Osteocyte (in vitro differentiated cells): ENCODE measurements around the gene KCNV2. TPM values are rescaled to one million over a fixed set of nuclear protein-coding genes. Genes with fewer than 3 reads are reported as not detected.

Experiments
- DNase-seq: peaks from one replicate; pipeline ENCODE4 v3.0.0; 2021; ENCODE audit warnings: mixed read lengths; ENCODE audit not compliant: unreplicated experiment; ENCODE audit errors: extremely low spot score
- H3K27ac Mint-ChIP-seq: one replicate; pipeline ENCODE4 v1.8.0; 2021; ENCODE audit warnings: mild to moderate bottlenecking, mixed read lengths; ENCODE audit not compliant: unreplicated experiment
- H3K27me3 Mint-ChIP-seq: one replicate; pipeline ENCODE4 v1.8.0; 2021; ENCODE audit warnings: mixed read lengths; ENCODE audit not compliant: unreplicated experiment
- H3K36me3 Mint-ChIP-seq: one replicate; pipeline ENCODE4 v1.8.0; 2021; ENCODE audit warnings: mixed read lengths; ENCODE audit not compliant: unreplicated experiment
- H3K4me1 Mint-ChIP-seq: one replicate; pipeline ENCODE4 v1.8.0; 2021; ENCODE audit warnings: mixed read lengths; ENCODE audit not compliant: unreplicated experiment
- H3K4me3 Mint-ChIP-seq: one replicate; pipeline ENCODE4 v1.8.0; 2021; ENCODE audit warnings: mild to moderate bottlenecking, moderate library complexity, mixed read lengths; ENCODE audit not compliant: unreplicated experiment
- H3K9me3 Mint-ChIP-seq: one replicate; pipeline ENCODE4 v1.8.0; 2021; ENCODE audit warnings: mixed read lengths; ENCODE audit not compliant: unreplicated experiment
- total RNA-seq: library from RNA; stranded (reverse); gene quantifications from 2 replicates; pipeline ENCODE4 v1.2.1, GENCODE V29; 2021
- TF ChIP-seq, protein P1 (sequence below): fragments of 200-600 bp; sonication (generic); IDR thresholded peaks from 2 replicates; pipeline ENCODE4 v1.5.0; 2021; ENCODE audit warnings: antibody characterized with exemption, mild to moderate bottlenecking, moderate library complexity

The KCNV2 gene
- total RNA-seq, 1 donor from 2014 or later = not detected

DNA sequence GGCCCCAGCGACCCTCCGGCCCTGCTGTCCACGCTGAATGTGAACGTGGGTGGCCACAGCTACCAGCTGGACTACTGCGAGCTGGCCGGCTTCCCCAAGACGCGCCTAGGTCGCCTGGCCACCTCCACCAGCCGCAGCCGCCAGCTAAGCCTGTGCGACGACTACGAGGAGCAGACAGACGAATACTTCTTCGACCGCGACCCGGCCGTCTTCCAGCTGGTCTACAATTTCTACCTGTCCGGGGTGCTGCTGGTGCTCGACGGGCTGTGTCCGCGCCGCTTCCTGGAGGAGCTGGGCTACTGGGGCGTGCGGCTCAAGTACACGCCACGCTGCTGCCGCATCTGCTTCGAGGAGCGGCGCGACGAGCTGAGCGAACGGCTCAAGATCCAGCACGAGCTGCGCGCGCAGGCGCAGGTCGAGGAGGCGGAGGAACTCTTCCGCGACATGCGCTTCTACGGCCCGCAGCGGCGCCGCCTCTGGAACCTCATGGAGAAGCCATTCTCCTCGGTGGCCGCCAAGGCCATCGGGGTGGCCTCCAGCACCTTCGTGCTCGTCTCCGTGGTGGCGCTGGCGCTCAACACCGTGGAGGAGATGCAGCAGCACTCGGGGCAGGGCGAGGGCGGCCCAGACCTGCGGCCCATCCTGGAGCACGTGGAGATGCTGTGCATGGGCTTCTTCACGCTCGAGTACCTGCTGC is 839 bp downstream of the KCNV2 start:
- H3K4me3 Mint-ChIP-seq = no peak overlapping the region
- H3K9me3 Mint-ChIP-seq = no peaks in the 10 kb centered on the region
- no peak for DNase-seq
- H3K36me3 Mint-ChIP-seq = peaks cover 10% of the 10 kb centered on the region
- TF ChIP-seq, protein P1, sequence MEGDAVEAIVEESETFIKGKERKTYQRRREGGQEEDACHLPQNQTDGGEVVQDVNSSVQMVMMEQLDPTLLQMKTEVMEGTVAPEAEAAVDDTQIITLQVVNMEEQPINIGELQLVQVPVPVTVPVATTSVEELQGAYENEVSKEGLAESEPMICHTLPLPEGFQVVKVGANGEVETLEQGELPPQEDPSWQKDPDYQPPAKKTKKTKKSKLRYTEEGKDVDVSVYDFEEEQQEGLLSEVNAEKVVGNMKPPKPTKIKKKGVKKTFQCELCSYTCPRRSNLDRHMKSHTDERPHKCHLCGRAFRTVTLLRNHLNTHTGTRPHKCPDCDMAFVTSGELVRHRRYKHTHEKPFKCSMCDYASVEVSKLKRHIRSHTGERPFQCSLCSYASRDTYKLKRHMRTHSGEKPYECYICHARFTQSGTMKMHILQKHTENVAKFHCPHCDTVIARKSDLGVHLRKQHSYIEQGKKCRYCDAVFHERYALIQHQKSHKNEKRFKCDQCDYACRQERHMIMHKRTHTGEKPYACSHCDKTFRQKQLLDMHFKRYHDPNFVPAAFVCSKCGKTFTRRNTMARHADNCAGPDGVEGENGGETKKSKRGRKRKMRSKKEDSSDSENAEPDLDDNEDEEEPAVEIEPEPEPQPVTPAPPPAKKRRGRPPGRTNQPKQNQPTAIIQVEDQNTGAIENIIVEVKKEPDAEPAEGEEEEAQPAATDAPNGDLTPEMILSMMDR = no peak
- no peaks in the 10 kb centered on the region for H3K27me3 Mint-ChIP-seq
- H3K4me1 Mint-ChIP-seq = peaks cover 1% of the 10 kb centered on the region
- H3K27ac Mint-ChIP-seq = no peak overlapping the region

DNA sequence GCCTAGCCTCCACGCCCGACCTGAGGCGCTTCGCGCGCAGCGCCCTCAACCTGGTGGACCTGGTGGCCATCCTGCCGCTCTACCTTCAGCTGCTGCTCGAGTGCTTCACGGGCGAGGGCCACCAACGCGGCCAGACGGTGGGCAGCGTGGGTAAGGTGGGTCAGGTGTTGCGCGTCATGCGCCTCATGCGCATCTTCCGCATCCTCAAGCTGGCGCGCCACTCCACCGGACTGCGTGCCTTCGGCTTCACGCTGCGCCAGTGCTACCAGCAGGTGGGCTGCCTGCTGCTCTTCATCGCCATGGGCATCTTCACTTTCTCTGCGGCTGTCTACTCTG is 1.4 kb downstream of the KCNV2 start:
- Mint-ChIP-seq H3K4me3 (no peak overlapping the region), H3K9me3 (no peaks in the 10 kb centered on the region), H3K4me1 (peaks cover 6% of the 10 kb centered on the region), H3K27ac (no peak overlapping the region), H3K27me3 (no peaks in the 10 kb centered on the region), H3K36me3 (peaks cover 10% of the 10 kb centered on the region)
- TF ChIP-seq, protein P1 = no peak
- peak; percentile 85 for DNase-seq

DNA sequence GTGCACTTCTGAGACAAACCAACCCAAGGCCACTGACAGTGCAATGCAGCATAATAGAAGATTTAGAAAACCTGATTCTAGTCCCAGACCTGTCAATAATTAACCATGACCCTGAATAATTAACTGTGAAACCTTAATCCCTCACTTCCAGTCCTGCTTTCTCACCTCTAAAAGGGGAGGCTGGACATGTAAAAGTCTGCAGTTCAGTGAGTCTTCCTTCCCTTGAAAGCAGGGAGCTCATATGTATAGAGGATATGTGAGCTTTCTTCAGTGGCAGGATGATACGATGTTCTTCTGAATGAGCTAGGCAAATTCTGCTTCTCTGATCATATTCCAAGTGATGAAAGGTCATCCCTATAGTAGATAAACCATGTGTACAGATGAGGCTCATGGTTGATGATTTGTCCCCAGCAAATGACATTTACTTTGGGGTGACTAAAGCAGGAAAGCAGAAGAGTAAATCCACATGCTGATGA is 2.9 kb downstream of the KCNV2 start:
- no peak overlapping the region for H3K4me3 Mint-ChIP-seq
- H3K27ac Mint-ChIP-seq = no peak overlapping the region
- H3K27me3 Mint-ChIP-seq = no peaks in the 10 kb centered on the region
- TF ChIP-seq, protein P1 = no peak
- H3K4me1 Mint-ChIP-seq = peaks cover 10% of the 10 kb centered on the region
- H3K36me3 Mint-ChIP-seq = peaks cover 10% of the 10 kb centered on the region
- no peak for DNase-seq
- no peaks in the 10 kb centered on the region for H3K9me3 Mint-ChIP-seq

DNA sequence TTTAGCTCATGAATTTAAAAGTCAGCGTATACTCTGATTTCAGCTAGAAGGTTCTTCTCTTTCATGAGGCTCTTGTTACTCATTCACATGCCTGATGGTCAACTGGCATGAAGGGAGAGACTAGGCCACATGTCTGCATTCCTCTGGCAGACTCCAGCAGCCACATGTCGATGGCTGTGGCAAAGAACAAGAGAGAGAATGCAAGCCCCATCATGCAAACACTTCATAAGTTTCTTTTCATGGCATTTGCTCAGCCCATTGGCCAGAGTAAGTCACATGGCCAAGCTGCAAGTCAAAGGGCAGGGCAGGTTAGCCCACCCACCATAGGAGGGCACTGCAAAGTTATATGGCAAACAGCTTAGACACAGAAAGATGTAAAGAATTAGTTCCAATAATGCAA is 5.4 kb downstream of the KCNV2 start:
- peaks cover 4% of the 10 kb centered on the region for H3K36me3 Mint-ChIP-seq
- H3K27ac Mint-ChIP-seq = no peak overlapping the region
- peaks cover 10% of the 10 kb centered on the region for H3K4me1 Mint-ChIP-seq
- no peak for DNase-seq
- H3K27me3 Mint-ChIP-seq = no peaks in the 10 kb centered on the region
- H3K4me3 Mint-ChIP-seq = no peak overlapping the region
- TF ChIP-seq, protein P1 = no peak
- H3K9me3 Mint-ChIP-seq = no peaks in the 10 kb centered on the region

DNA sequence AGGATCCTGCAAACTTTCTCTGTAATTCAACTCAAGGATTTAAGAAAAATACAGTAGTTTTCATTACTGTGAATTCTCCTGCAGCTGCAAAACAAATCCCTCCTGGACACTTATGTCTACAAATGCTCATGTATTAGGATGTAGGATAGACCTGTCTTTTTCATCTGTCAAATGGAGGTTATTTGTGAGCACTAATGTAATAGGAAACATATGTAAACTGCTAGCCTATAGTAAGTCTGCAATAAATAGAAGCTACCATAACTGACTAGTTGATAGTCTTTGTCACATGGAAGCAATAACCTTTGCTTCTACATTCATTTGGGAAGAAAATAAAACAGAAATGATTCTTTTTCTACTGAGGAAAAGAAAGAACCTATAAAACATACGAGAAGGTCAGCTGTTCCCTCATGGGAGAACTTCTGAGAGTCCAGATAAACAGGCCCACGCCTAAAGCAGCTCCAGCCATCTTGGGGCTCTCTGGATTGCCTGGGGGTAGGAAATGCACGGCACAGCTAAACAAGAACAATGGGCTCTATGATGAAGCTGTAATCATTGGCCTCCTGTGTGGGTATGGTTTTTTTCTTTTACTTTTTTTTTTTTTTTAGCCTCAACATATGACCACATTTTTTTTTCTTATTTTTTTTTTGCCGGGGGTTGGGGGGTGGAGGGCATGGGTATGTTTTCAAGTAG is 6.2 kb downstream of the KCNV2 start:
- Mint-ChIP-seq H3K36me3 (peaks cover 4% of the 10 kb centered on the region), H3K9me3 (no peaks in the 10 kb centered on the region), H3K27ac (peak overlapping the region; percentile 39), H3K27me3 (no peaks in the 10 kb centered on the region), H3K4me3 (peak overlapping the region; percentile 4), H3K4me1 (peaks cover 14% of the 10 kb centered on the region)
- DNase-seq = no peak
- TF ChIP-seq, protein P1 = no peak
